HG02763 (cell line): Measurements from ENCODE around the gene ALOX15.
"Not testable (repeated sequence)": the region's sequence is repeated elsewhere in the genome, so short reads cannot be mapped to it uniquely, and the experiment has no call there.

Experiments
- ATAC-seq: cut with Tn5 transposase; IDR thresholded peaks from one replicate; pipeline ENCODE4 v1.9.1; 2021; ENCODE audit warnings: mild to moderate bottlenecking, moderate library complexity; ENCODE audit not compliant: unreplicated experiment

ALOX15 gene

DNA sequence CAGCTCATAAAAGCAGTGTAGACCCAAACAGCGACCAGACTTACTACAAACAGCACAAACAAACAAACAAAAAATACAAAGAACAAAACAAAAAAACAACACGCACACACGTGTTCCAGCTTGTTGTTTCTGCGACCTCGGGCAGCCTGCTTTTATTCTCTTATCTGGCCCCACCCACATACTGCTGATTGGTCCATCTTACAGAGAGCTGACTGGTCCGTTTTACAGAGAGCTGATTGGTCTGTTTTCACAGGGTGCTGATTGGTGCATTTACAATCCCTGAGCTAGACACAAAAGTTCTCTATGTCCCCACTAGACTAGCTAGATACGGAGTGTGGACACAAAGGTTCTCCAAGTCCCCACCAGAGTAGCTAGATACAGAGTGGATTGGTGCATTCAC lies 14.5 kb upstream of the ALOX15 start:
- not testable (repeated sequence) for ATAC-seq

DNA sequence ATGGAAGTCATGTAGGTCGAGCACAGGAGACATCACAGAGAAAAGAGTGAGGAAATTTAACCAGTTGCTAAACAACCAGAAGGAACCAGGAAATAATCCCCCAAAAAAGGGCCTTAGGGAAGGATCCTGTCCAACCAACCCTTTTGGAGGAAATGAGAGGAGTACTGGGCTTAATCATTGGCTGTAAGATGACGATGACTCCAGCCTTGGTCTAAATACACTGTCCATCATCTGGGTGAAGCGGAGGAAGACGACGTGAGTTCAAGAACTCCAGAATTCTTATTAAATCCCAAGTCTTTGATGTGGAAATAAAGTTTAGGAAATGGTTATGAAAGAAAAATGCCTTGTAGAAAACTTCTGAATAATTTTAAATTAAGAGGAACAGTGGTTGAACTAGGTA lies 11.5 kb upstream of the ALOX15 start:
- no peak for ATAC-seq

DNA sequence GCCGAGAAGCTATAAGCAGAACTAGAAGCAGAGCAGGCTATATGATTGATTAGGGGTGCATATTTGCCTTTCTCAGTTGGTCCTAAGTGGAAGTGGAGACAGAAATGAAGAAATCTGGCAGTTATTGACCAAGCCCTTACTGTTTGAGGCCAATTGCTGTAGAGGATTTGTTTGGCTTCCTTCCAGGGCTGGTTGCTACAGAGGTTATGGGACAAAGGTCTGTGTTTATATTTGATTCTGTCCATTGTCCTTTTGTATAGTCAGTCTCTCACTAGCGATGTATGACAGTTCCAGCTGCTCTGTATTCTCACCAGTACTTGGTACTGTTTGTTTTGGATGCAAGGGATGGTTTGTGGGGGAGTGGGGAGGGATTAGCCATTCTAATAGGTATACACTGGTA lies 7.3 kb upstream of the ALOX15 start:
- no peak for ATAC-seq

- ATAC-seq, result no peak
Observed at GRCh38 chr17:4645642-4646041, 4.2 kb upstream of the ALOX15 start.

GRCh38 chr17:4643676-4644075 lies 2.2 kb upstream of the ALOX15 start:
- no peak for ATAC-seq

DNA sequence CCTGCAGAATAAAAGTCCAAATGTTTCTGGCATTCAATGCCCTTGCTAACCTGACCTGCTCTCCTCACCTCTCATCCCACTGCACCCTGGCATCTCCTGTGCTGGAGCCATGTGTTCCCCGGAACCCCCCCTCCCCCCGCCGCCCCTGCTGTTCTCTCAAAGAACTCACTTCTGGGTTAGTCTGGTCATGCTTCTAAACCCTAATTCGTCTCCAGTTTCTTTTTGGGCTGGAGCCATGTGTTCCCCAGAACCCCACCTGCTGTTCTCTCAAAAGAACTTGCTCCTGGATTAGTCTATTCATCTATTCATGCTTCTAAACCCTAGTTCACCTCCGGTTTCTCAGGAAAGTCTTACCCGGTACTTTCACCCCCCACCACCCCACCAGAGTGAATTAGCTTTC lies 808 bp upstream of the ALOX15 start:
- no peak for ATAC-seq

DNA sequence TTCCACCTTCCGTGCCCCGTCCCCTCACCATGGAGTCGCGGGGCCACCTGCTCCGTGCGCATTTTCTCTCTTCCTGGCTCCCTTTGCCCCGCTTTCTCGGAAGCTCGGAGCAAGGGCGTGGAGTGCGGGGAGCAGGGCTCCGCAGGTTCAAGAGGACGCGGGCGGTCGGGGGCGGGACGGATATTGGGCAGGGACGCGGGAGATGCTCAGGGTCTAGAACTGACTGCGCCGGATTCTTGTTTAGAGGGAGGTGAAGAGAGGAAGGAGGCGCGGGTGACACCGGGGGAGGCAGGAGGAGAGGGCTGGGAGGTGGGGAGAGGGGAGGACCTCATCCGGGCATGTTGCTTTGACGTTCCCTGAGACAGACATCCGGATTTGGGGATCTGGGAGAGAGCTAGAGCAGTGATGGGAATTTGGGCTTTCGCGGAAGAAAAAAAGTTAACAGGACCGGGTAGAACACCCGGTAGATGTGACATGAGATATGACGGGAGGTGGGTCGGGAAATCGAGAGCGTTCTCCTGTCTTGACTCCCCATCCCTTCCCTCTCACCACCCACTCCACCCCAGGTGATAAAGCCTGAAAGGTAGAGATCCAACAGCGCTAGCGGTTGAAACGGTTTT lies 799 bp downstream of the ALOX15 start:
- ATAC-seq, result not testable (repeated sequence)

GRCh38 chr17:4639301-4640059 lies 2.0 kb downstream of the ALOX15 start:
- not testable (repeated sequence) for ATAC-seq

- not testable (repeated sequence) for ATAC-seq
Observed at GRCh38 chr17:4638766-4639165, 2.7 kb downstream of the ALOX15 start.

DNA sequence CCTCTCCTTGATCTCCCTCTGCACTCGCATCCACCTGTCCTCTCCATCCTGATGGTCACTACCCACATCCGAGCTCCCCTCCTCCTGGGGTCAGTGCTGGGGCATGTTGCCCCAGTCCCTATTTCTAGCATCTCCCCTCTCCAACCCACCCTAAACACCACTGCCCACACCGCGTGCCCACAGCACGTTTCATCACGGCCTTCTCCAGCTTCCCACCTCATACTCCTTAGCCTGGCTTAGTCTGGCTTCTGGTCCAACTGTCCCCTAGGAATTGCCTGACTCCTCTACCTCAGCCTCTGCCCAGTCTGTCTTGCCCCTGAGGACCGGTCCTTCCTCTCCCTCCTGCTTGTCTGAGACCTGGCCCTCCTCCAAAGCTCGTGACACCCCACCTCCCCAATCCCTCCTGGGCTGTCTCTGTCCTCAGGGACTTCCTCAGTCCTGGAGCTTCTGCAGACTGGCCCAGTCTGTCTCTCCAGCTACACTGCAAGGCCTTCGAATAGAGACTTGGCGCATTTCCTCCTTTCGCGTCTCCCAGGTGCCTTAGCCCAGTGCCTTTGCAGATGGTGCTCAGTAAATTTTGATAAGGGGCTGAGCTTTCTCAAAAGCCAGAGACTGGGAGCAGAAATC lies 4.9 kb downstream of the ALOX15 start:
- ATAC-seq, result no peak

- no peak for ATAC-seq
Observed at GRCh38 chr17:4635823-4636375, 5.6 kb downstream of the ALOX15 start.

- ATAC-seq, result no peak
Observed at GRCh38 chr17:4634976-4635375, 6.5 kb downstream of the ALOX15 start.

DNA sequence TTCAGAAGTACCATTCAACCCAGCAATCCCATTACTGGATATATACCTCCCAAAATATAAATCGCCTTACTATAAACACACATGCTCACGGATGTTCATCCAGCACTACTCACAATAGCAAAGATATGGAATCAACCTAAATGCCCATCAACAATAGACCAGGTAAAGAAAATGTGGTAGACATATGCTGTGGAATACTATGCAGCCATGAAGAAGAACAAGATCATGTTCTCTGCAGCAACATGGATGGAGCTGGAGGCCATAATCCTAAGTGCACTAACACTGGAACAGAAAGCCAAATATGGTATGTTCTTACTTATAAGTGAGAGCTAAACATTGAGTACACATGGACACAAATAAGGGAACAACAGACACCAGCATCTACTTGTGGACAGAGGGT lies 7.8 kb downstream of the ALOX15 start:
- no peak for ATAC-seq

GRCh38 chr17:4632581-4632920 lies 8.9 kb downstream of the ALOX15 start:
- ATAC-seq, result no peak

DNA sequence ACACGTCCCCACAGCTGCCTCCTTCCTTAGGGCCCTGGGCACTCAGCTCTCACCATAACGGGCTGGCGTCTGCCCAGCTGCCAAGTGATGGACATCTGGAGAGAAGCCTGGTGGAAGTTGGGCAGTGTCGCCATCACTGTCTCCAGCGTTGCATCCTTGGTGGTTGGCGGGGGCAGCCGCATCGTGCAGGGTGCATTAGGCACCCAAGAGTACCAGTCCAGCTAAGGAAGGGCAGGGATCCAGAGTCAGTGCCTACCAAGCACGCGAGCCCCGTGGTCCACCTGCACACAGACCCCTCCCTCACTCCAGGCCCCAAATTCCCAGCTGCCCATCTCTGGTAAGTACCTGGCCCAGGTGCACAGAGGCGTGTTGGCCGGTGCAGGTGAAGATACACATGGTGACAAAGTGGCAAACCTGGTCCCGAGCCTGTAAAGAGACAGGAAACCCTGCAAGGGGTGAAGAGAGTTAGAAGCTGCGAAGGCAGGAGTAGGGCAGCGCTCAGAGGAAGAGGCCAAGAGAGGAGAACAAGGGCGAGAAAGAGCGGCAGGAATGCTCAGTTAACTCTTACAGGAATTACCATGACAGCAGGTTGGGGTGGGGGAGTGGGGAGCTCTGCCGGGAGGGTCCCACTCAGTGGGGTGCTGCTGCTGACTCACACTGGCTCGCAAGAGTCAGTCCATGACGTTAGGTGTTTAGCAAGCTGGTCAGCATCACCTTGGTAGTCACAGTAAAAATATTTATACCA lies 9.5 kb downstream of the ALOX15 start:
- no peak for ATAC-seq

DNA sequence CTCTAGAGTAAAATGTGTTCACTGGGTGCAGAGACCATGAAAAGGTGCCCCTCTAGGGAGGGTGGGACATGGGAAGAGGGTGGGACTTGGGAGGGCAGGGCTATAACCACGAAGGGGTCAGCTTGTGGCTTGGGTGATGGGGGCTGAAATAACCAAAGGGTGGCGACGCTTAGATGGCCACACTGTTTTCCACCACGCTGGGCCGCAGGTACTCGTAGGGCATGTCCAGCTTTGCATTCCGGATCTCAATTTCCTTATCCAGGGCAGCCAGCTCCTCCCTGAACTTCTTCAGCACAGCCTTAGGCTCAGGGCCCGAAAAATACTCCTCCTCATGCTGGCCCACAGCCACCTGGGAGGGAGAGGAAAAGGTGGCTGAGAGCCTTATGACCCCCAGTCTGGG lies 10.0 kb downstream of the ALOX15 start:
- no peak for ATAC-seq

DNA sequence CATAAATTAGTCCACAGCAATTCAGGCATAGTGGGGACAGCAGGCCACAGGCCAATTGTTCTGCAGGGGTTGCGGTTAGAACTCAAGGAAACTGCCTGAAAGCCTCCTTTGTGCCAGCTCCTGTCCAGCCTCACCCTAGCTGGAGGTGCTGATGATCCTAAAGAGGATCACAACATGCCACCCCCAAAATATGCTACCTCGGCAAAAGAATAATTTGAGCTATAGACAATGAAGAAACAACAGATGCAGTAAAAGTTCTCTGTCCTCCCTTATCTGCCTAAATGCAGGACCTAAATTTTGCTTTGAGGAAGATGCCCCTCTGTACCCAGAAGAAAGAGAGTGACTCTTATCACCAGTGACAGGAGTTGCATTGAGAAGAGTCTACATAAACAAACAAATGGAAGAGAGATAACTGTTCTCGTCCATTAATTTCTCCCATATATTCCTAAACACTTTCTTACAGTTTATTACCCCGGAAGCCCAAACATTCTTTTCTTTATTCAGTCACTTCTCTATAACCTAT lies 14.7 kb downstream of the ALOX15 start:
- ATAC-seq, result no peak

DNA sequence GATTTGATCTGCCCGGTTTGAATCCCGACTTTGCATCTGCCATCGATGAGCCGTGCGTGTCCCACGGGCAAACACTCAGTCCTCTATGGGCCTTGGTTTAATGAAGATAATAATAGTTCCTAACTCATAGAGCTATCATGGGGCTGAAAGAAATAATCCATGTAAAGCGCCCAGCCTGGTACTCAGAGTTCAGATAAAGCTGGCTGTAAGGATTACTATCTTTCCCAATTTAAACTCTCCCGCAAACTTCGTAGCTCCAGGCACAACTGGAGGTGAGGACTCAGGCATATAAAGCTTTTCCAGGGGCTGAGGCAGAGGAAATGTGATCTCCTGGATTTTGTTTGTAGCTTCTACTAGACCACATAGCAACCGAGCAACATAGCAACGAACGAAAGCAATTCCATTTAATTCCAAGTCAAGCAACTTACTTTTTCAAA lies 16.3 kb downstream of the ALOX15 start:
- no peak for ATAC-seq

GRCh38 chr17:4624451-4624911 lies 17.0 kb downstream of the ALOX15 start:
- not testable (repeated sequence) for ATAC-seq

GRCh38 chr17:4623249-4623648 lies 18.2 kb downstream of the ALOX15 start:
- no peak for ATAC-seq

GRCh38 chr17:4622375-4622774 lies 19.1 kb downstream of the ALOX15 start:
- ATAC-seq, result no peak
